ENCODE data around the gene COLEC12.

DNA sequence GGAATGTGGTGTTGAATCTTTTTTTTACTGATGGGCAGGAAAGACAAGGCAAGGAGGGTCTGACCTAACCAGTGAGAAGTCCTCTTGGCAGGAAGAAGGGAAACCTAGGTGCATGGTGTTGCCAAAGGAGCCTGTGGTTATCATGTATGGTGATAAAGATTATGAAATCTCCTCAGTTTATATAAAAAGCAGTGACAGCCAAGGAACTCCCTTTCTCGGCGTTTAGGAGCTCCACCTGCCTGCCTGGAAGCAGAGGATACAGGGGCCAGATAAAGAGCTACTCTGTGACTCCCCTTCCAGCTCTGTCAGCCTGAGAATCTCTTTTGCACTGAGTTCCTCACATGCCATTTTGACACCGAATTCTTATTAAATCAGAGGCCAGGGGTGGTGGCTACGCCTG is 26.1 kb downstream of the COLEC12 start:
- TF ChIP-seq, protein P1, sequence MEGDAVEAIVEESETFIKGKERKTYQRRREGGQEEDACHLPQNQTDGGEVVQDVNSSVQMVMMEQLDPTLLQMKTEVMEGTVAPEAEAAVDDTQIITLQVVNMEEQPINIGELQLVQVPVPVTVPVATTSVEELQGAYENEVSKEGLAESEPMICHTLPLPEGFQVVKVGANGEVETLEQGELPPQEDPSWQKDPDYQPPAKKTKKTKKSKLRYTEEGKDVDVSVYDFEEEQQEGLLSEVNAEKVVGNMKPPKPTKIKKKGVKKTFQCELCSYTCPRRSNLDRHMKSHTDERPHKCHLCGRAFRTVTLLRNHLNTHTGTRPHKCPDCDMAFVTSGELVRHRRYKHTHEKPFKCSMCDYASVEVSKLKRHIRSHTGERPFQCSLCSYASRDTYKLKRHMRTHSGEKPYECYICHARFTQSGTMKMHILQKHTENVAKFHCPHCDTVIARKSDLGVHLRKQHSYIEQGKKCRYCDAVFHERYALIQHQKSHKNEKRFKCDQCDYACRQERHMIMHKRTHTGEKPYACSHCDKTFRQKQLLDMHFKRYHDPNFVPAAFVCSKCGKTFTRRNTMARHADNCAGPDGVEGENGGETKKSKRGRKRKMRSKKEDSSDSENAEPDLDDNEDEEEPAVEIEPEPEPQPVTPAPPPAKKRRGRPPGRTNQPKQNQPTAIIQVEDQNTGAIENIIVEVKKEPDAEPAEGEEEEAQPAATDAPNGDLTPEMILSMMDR (IDR thresholded peaks at IDR 0.05; ENCODE audit: extremely low read depth in 1 of 2, insufficient read depth in 1 of 2, low read depth in 1 of 2, low read length in 2 of 2): no peak
- no peak for TF ChIP-seq POLR2A (IDR thresholded peaks at IDR 0.05; ENCODE audit: low read depth, low read length)
